Glomerular visceral epithelial cell (primary cell): Measurements from ENCODE around the gene NELFB.
A peak's percentile ranks its signal among the peaks of the same experiment; 100 is the strongest.

Experiments
- DNase-seq: peaks from one replicate; pipeline ENCODE4 v3.0.0-alpha.2; 2016; ENCODE audit errors: extremely low spot score

Gene NELFB

DNA sequence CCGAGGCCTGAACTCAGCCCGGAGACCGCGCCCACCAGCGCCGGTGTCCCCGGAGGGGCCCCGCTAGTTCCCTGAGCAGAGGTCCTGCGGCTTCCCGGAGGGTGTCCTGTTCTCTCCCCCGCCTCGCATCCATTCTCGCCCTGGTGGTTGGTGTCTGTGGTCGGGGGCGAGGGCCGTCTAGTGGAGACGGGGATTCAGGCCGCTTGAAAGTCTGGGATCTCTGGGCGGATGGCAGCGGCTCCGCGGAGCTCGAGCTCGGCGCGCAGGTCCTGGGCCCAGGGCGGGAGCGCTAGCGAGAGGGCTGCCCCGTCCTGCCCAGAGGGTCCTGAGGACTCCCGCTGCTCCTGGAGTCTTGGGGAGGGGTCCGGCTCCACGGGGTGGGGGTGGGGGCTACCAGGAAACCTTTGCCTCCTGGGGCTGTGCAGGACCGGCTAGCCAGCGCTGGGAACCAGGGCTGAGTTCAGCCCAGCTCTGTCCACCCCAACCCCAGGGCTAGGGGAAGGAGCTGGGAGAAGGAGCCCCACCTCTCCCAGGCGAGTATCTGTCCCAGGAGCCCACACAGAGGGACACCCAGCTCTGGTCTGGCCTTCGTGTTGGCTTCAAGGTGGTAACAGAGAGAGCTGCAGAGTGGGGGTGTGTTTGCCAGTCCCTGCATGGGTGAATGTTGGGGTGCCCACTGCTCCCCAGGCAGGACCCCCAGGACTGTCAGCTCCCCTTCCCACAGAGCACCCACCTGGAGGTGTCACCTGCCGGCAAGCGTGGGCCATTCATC, 26.4 kb downstream of the NELFB start:
- DNase-seq, result no peak

- DNase-seq, result peak; percentile 65
Observed at GRCh38 chr9:137286975-137287383, 31.9 kb downstream of the NELFB start.

DNA sequence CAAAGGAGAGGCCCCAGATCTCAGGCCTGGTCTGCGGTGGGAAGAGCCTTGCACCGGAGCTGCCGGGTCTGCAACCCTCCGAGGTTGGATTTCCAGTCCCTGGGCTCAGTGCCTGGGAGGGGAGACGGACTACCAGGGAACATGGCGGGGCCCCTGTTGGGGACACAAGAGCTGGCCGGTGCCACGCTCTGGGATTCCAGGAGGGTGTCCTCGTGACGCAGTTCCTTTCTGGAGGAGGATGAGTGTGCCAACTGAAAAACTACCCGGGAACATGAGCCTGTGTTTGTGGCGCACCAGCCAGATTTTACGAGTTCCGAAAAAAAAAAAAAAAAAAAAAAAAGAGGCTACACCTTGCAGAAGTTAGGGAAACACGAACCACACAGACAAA, 38.0 kb downstream of the NELFB start:
- DNase-seq, result no peak

GRCh38 chr9:137293482-137294090, 38.5 kb downstream of the NELFB start:
- DNase-seq, result no peak

GRCh38 chr9:137294091-137294680, 39.1 kb downstream of the NELFB start:
- DNase-seq, result peak; percentile 29

DNA sequence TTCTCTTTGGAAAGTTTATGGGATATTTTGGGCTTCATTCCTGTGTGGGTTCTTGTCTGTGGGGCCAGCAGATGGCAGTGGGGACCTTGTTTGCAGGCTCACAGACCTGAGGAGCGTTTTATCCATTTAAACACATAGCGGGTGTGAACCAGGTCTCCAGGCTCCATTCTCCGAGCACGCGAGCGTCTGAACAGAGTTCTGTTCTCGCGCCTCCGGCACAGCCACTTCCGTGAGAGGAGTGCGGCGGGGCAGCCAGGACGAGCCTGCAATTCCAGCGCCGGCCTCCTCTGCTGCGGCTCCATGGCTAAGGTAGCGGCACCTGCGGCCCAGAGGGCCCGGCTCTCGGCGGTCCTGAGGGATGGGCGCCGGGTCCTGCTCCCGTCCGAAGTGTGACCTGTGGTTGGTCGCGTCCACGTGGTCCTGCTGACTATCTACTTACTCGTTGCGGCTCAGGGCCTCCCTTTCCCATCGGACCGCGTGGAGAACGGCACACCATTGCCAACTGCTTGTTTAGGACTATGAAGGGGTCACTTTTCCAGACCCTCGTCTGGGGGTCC, 39.6 kb downstream of the NELFB start:
- DNase-seq, result peak; percentile 37

DNA sequence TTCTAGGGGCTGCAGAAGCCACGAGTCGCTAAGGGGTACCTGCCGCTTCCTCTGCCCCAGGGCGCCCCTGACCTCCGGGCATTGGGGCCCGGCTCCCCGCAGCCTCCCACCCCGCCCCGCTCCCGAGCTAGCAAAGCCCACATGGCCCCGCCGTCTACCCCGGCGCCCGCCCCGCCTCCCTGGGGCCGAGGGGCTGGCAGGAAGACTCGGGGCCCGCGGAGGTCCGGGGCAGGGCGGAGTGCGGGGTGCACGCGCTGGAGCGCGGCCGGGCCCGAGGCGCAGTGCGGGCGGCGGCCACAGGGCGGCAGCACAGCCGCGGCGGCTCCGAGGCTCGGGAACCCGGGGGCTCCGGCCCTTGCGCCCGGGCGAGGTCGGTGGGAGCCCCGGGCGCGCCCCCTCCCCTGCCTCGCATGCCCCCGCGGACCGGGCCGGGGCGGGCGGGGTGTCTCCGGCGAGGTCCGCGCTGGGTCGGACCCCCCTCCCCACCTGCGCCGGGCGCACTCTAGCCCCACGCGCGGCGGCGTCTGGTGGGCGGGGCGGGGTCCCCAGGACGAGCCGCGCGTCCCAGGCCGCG, 40.2 kb downstream of the NELFB start:
- peak; percentile 44 for DNase-seq

GRCh38 chr9:137295849-137296669, 40.9 kb downstream of the NELFB start:
- DNase-seq, result no peak

- DNase-seq, result peak; percentile 23
Observed at GRCh38 chr9:137296670-137297664, 41.8 kb downstream of the NELFB start.

- DNase-seq, result no peak
Observed at GRCh38 chr9:137297966-137298365, 42.8 kb downstream of the NELFB start.

- DNase-seq, result no peak
Observed at GRCh38 chr9:137298401-137299202, 43.5 kb downstream of the NELFB start.

- no peak for DNase-seq
Observed at GRCh38 chr9:137299203-137299565, 44.1 kb downstream of the NELFB start.

GRCh38 chr9:137299938-137300337, 44.8 kb downstream of the NELFB start:
- no peak for DNase-seq

DNA sequence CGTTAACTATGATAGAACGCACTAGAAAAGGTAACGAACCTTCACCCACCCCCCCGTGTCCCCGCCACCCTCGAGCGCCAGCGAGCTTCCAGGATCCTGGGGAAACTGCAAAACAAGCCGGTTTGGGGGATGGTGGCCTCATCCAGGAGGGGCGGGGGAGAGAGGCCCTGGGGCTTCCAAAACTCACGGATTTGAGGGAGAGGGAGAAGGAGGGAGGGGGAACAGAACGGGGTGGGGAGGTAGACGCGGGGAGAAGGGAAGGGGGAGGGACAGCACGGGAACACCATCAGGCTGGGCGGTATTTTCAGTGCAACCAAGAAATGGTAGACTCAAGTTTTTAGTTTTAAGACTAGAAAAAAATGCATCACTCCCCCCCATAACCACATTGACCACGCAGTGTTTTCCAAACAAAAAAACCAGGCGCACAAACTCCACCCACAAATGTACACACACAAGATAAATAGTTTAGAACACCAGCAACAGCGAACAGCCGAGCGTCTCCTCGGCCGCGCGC, 45.5 kb downstream of the NELFB start:
- no peak for DNase-seq

- peak; percentile 44 for DNase-seq
Observed at GRCh38 chr9:137301081-137301947, 46.2 kb downstream of the NELFB start.

GRCh38 chr9:137302118-137302448, 47.0 kb downstream of the NELFB start, which contains the start of gene NRARP:
TSS of gene NRARP (minus strand) at chr9:137302271. CDS start at chr9:137301928, 343 bp downstream.
- DNase-seq, result no peak

- peak; percentile 86 for DNase-seq
Observed at GRCh38 chr9:137302449-137303150, 47.5 kb downstream of the NELFB start.
